CD14-positive monocyte (primary cell): ENCODE data around the gene KCNJ8. TPM values are rescaled to one million over a fixed set of nuclear protein-coding genes. Genes with fewer than 3 reads are reported as not detected.

Experiments used
- DNase-seq, 3 donors: peaks; one replicate each; pipeline ENCODE4 v3.0.0-alpha.2; 2011 to 2022
- H2AFZ ChIP-seq: 2 replicates; pipeline ENCODE4 v1.6.0; 2012; ENCODE audit warnings: mild to moderate bottlenecking, low read depth, low read length, inconsistent platforms; ENCODE audit not compliant: insufficient read depth, poor library complexity, severe bottlenecking
- H3K27ac ChIP-seq, 2 donors: 1 replicate in 1 of 2; 2 replicates in 1 of 2; pipeline ENCODE4 v1.5.1; 2012 to 2013; ENCODE audit warnings: low read length in 2 of 2, control low read depth in 1 of 2, inconsistent platforms in 1 of 2, low read depth in 1 of 2, mild to moderate bottlenecking in 1 of 2
- H3K27me3 ChIP-seq, 2 donors: one replicate each; pipeline versions ENCODE4 v1.6.0 to v1.6.1; 2011 to 2013; ENCODE audit warnings: low read length in 2 of 2; ENCODE audit not compliant: control insufficient read depth in 2 of 2, insufficient read depth in 2 of 2
- H3K36me3 ChIP-seq, 2 donors: replicated peaks in 1 of 2; 1 replicate in 1 of 2; 2 replicates in 1 of 2; pipeline versions ENCODE4 v1.5.1 to v1.6.1; 2012 to 2013; ENCODE audit warnings: low read length in 2 of 2, control low read depth in 1 of 2, inconsistent platforms in 1 of 2, mild to moderate bottlenecking in 1 of 2; ENCODE audit not compliant: insufficient read depth in 2 of 2, control insufficient read depth in 1 of 2
- H3K4me1 ChIP-seq, 2 donors: 1 replicate in 1 of 2; 2 replicates in 1 of 2; pipeline versions ENCODE4 v1.5.1 to v1.6.1; 2012 to 2013; ENCODE audit warnings: low read length in 2 of 2, control low read depth in 1 of 2, inconsistent platforms in 1 of 2, mild to moderate bottlenecking in 1 of 2, moderate library complexity in 1 of 2; ENCODE audit not compliant: insufficient read depth in 2 of 2, control insufficient read depth in 1 of 2
- H3K4me2 ChIP-seq: replicated peaks from 2 replicates; pipeline ENCODE3; 2012; ENCODE audit warnings: low read length, moderate library complexity, mild to moderate bottlenecking; ENCODE audit not compliant: poor library complexity, severe bottlenecking; ENCODE audit errors: extremely low read depth
- H3K4me3 ChIP-seq, 3 experiments: fragments of 200-600 bp in 1 of 3; sonication (generic) in 1 of 3; replicated peaks in 1 of 3; 1 replicate in 2 of 3; 2 replicates in 1 of 3; pipeline ENCODE4 v1.5.1; 2011 to 2013; ENCODE audit warnings: low read length in 3 of 3, mild to moderate bottlenecking in 3 of 3, control low read depth in 2 of 3, low read depth in 2 of 3, inconsistent platforms in 1 of 3, moderate library complexity in 1 of 3
- H3K79me2 ChIP-seq: 2 replicates; pipeline ENCODE4 v1.6.0; 2012; ENCODE audit warnings: mild to moderate bottlenecking, control low read depth, inconsistent platforms, low read length, moderate library complexity; ENCODE audit not compliant: insufficient read depth
- H3K9ac ChIP-seq: 2 replicates; pipeline ENCODE4 v1.6.0; 2017; ENCODE audit warnings: low read length, mild to moderate bottlenecking; ENCODE audit not compliant: insufficient read depth, poor library complexity, severe bottlenecking
- H3K9me3 ChIP-seq, 2 donors: replicated peaks in 1 of 2; 1 replicate in 1 of 2; 2 replicates in 1 of 2; pipeline versions ENCODE4 v1.5.1 to v1.6.1; 2012 to 2013; ENCODE audit warnings: low read length in 2 of 2, control low read depth in 1 of 2; ENCODE audit not compliant: control insufficient read depth in 1 of 2, insufficient read depth in 1 of 2
- H4K20me1 ChIP-seq: 2 replicates; pipeline ENCODE4 v1.6.0; 2012; ENCODE audit warnings: mild to moderate bottlenecking, low read length, control low read depth, moderate library complexity; ENCODE audit not compliant: insufficient read depth
- H3K27ac Mint-ChIP-seq, 7 donors: one replicate each; pipeline ENCODE4 v1.8.0; 2020; ENCODE audit warnings: mild to moderate bottlenecking in 7 of 7, mixed read lengths in 7 of 7, moderate library complexity in 6 of 7, inconsistent platforms in 2 of 7
- H3K27me3 Mint-ChIP-seq, 3 donors: one replicate each; pipeline ENCODE4 v1.8.0; 2021 to 2022; ENCODE audit warnings: low read depth in 3 of 3, mild to moderate bottlenecking in 3 of 3, mixed read lengths in 3 of 3, moderate library complexity in 3 of 3, inconsistent platforms in 1 of 3
- H3K36me3 Mint-ChIP-seq, 2 donors: one replicate each; pipeline ENCODE4 v1.8.0; 2020; ENCODE audit warnings: mixed read lengths in 2 of 2, inconsistent platforms in 1 of 2, mild to moderate bottlenecking in 1 of 2
- H3K4me1 Mint-ChIP-seq: one replicate; pipeline ENCODE4 v1.8.0; 2020; ENCODE audit warnings: mild to moderate bottlenecking, mixed read lengths
- H3K4me3 Mint-ChIP-seq, 2 donors: one replicate each; pipeline ENCODE4 v1.8.0; 2020; ENCODE audit warnings: mild to moderate bottlenecking in 2 of 2, mixed read lengths in 2 of 2, moderate library complexity in 1 of 2
- H3K9me3 Mint-ChIP-seq, 7 donors: one replicate each; pipeline ENCODE4 v1.8.0; 2020 to 2022; ENCODE audit warnings: mixed read lengths in 7 of 7, mild to moderate bottlenecking in 6 of 7, moderate library complexity in 6 of 7, inconsistent platforms in 2 of 7
- WGBS: methylation state at CpG from one replicate; pipeline ENCODE4 v1.1.5; 2013; ENCODE audit warnings: missing lambda C conversion rate; ENCODE audit not compliant: insufficient coverage; 5-methylcytosine and 5-hydroxymethylcytosine counted together
- intact Hi-C, 2 donors: fragments of 100-400 bp; cut with micrococcal nuclease; formaldehyde crosslinking; loops; one replicate each; pipeline versions ENCODE4 v1.15.0 to v1.15.1; 2023
- polyA plus RNA-seq, 3 donors: library from polyadenylated mRNA; depleted of rRNA in 1 of 3; unstranded in 2 of 3; stranded (reverse) in 1 of 3; fragments of 300-500 nt in 2 of 3; fragments of >200 nt in 1 of 3; fragmentation: Illumina TruSeq in 2 of 3; gene quantifications; 1 replicate in 2 of 3; 2 replicates in 1 of 3; pipeline ENCODE4 v1.2.3, GENCODE V29; 2012 to 2021
- TF ChIP-seq, protein P1 (sequence below): fragments of 200-600 bp; IDR thresholded peaks from one replicate; pipeline ENCODE4 v1.8.0; 2022; ENCODE audit warnings: antibody characterized with exemption, mild to moderate bottlenecking

Gene KCNJ8
- polyA plus RNA-seq, 3 donors: not detected

DNA sequence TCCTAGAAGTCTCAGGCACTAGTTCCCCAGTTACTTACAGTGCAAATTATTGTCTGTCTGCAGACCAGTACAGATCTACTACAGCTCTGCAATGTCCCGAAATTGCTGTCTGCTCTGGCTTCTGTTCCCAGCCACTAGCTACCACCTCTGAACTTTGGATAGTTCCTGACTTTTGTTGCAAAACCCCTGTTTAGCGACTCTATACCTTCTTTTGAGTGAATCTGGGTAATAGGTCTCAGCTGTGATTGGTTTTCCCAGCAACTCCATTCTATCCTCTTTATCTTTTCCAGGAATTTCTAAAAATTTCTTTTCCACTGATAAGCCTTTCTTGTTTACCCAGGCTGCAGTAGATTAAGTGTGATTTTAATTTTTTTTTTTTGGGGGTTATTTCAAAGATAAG, 16.8 kb downstream of the KCNJ8 start:
- Mint-ChIP-seq H3K27ac (no peak overlapping the region), H3K27me3 (peaks cover 0 to 2% (median 1%) of the 10 kb centered on the region in 3 donors), H3K4me3 (no peak overlapping the region), H3K9me3 (peaks cover 0 to 2% (median 0%) of the 10 kb centered on the region in 7 donors), H3K4me1 (no peaks in the 10 kb centered on the region), H3K36me3 (no peaks in the 10 kb centered on the region)
- Histone ChIP-seq H3K4me1 (no peaks in the 10 kb centered on the region), H3K36me3 (no peaks in the 10 kb centered on the region), H3K27ac (no peak overlapping the region), H3K4me3 (no peak overlapping the region), H3K27me3 (no peaks in the 10 kb centered on the region), H3K9ac (no peak overlapping the region), H3K9me3 (no peaks in the 10 kb centered on the region), H2AFZ (no peak overlapping the region), H3K4me2 (no peak overlapping the region), H3K79me2 (no peaks in the 10 kb centered on the region), H4K20me1 (no peaks in the 10 kb centered on the region)
- TF ChIP-seq, protein P1, sequence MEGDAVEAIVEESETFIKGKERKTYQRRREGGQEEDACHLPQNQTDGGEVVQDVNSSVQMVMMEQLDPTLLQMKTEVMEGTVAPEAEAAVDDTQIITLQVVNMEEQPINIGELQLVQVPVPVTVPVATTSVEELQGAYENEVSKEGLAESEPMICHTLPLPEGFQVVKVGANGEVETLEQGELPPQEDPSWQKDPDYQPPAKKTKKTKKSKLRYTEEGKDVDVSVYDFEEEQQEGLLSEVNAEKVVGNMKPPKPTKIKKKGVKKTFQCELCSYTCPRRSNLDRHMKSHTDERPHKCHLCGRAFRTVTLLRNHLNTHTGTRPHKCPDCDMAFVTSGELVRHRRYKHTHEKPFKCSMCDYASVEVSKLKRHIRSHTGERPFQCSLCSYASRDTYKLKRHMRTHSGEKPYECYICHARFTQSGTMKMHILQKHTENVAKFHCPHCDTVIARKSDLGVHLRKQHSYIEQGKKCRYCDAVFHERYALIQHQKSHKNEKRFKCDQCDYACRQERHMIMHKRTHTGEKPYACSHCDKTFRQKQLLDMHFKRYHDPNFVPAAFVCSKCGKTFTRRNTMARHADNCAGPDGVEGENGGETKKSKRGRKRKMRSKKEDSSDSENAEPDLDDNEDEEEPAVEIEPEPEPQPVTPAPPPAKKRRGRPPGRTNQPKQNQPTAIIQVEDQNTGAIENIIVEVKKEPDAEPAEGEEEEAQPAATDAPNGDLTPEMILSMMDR: no peak
- WGBS: 100% methylated on average over 1 of the region's 2 CpGs
- intact Hi-C loops: no loop called here
- no peak for DNase-seq

DNA sequence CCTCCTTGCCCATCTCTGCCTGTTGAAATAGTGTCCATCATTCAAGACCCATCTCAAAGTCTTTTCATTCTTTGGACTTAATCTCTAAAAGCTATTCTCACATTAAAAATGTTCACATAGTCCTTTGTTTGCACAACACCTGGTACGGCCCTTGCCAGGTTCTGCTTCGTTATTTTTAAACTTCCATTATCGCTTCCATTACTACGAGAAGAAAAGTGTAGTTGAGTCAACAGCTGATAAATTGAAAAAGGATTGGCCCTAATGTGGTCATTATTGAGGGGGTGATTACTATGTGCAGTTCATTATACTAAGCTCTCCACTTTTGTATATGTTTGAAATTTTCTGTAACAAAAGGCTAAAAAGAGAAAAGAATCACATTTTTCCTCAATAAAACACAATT, 17.8 kb downstream of the KCNJ8 start:
- Histone ChIP-seq H3K36me3 (no peaks in the 10 kb centered on the region), H3K4me2 (no peak overlapping the region), H3K9ac (no peak overlapping the region), H3K4me3 (no peak overlapping the region), H3K79me2 (no peaks in the 10 kb centered on the region), H2AFZ (no peak overlapping the region), H3K9me3 (no peaks in the 10 kb centered on the region), H3K27me3 (no peaks in the 10 kb centered on the region), H4K20me1 (no peaks in the 10 kb centered on the region), H3K4me1 (no peaks in the 10 kb centered on the region), H3K27ac (no peak overlapping the region)
- H3K4me3 Mint-ChIP-seq: no peak overlapping the region
- no peak for DNase-seq
- no peak overlapping the region for H3K27ac Mint-ChIP-seq
- no peaks in the 10 kb centered on the region for H3K36me3 Mint-ChIP-seq
- peaks cover 0 to 3% (median 0%) of the 10 kb centered on the region in 7 donors for H3K9me3 Mint-ChIP-seq
- H3K27me3 Mint-ChIP-seq: peaks cover 0 to 2% (median 1%) of the 10 kb centered on the region in 3 donors
- no peaks in the 10 kb centered on the region for H3K4me1 Mint-ChIP-seq
- TF ChIP-seq, protein P1: no peak
- intact Hi-C loops: no loop called here
- no CpG with 5 or more reads among the region's 4 CpGs for WGBS
